HuH-7 (cell line): ENCODE measurements around the gene TFAP2E.

Experiments
- DNase-seq: peaks from one replicate; pipeline ENCODE4 v3.0.0; 2011; ENCODE audit warnings: low spot score

The TFAP2E gene

DNA sequence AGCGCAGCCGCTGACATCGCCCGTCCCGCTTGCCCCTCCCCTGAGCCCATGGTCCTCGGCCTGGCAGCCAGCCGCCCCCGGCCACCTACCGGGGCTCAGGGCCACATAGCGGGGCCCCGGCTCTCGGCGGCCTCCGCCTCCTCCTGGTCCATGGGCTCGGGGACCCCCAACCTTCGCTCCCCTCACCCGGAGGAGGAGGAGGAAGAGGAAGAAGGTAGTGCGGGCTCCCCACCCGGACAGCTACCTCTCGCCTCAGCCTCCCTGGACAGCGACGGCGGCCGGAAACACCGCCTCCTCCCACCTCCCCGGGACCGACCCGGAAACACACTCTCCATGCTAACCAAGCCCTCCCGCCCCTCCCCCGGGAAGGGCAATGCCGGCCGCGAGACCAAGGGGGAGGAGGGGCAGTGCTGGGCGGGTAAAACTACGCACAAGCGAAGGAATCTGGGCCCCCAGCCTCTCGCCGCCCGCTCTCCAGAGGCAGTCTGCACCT, 15.9 kb upstream of the TFAP2E start, which contains the start of gene KIAA0319L:
Gene KIAA0319L, minus strand, starts transcription at position 286 of the 493 bp plus-strand sequence. CDS start 2,912 bp downstream, outside the sequence.
- DNase-seq, result peak; percentile 93

GRCh38 chr1:35557611-35558373, 15.3 kb upstream of the TFAP2E start, which contains the start of gene NCDN:
Gene NCDN (plus strand): TSS chr1:35557799. CDS start chr1:35558191, 392 bp downstream.
- peak; percentile 97 for DNase-seq

DNA sequence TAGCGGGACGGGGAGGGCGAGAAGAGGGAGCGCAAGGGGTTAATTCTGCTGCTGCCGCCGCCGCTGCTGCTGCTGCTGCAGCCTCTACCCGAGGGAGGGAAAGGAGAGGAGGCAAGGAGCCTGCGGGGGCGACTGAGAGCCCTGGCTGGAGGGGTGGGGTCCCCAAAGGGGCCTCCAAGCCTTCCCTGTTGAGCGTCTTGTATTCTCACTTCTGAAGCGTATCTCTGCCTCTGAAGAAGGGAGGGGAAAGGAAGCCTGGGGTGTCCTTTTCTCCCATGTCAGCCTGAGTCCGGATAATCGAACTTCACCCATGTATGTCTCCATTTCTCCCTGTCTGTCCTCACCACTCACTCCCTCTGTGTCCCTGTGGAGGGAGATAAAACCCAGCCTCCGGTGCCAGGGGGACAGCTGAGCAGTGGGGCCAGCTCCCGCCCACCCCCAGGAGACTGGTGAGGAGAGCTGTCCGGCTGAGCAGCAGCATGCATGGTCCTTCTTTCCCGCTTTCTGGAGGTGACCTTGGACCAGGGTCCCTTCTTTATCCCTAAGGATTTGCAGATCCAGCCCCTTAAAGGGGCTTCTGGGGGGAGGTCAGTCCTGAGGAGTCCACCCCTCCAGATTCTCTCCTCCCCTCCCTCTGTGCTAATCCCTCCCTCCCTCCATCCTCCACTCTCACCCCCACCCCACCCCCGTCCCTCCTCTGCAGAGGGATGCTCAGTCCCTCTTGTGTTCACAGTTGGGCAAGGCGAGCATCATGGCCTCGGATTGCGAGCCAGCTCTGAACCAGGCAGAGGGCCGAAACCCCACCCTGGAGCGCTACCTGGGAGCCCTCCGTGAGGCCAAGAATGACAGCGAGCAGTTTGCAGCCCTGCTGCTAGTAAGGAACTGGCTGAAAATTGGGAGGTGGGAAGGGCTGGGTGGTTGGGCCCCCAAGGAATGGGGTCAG, 14.5 kb upstream of the TFAP2E start:
- DNase-seq, result no peak

GRCh38 chr1:35559317-35559944, 13.7 kb upstream of the TFAP2E start:
- no peak for DNase-seq

DNA sequence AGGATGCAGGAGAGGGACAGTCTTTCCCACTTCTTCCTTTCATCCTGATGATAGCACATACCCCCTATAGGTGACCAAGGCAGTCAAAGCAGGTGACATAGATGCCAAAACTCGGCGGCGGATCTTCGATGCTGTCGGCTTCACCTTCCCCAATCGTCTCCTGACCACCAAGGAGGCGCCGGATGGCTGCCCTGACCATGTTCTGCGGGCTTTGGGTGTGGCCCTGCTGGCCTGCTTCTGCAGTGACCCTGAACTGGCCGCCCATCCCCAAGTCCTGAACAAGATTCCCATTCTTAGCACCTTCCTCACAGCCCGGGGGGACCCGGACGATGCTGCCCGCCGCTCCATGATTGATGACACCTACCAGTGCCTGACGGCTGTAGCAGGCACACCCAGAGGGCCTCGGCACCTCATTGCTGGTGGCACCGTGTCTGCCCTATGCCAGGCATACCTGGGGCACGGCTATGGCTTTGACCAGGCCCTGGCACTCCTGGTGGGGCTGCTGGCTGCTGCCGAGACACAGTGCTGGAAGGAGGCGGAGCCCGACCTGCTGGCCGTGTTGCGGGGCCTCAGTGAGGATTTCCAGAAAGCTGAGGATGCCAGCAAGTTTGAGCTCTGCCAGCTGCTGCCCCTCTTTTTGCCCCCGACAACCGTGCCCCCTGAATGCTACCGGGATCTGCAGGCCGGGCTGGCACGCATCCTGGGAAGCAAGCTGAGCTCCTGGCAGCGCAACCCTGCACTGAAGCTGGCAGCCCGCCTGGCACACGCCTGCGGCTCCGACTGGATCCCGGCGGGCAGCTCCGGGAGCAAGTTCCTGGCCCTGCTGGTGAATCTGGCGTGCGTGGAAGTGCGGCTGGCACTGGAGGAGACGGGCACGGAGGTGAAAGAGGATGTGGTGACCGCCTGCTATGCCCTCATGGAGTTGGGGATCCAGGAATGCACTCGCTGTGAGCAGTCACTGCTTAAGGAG, 12.6 kb upstream of the TFAP2E start:
- DNase-seq, result no peak

DNA sequence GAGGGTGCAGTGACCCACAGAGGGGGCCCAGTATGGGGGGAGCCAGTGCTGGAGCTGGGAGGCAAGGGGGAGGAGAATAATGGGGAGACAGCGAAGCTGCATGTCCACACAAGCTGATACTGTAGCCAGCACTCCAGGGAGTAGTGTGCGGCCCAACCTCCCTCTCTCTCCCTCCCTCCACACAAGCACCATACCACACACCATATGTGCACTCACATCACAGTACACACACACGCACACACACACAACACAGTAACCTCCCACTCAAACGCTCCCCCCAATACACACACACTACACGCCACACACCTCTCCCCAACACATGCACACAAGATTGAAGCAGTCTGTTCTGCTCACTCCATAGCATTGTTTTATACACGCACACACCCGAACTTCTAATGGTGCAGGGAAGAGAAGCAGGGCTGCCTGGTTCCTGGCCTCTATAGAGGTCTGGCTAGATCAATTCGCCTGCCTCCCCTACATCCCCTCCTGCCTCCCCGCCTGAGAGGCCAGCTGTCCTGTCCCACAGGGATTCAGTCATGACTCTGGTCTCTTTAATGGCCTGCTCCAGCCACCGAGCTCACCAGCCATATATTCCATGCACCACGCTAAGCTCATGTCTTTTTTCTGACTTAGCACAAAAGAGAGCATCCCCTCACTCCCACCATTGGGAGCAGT, 11.7 kb upstream of the TFAP2E start:
- no peak for DNase-seq

DNA sequence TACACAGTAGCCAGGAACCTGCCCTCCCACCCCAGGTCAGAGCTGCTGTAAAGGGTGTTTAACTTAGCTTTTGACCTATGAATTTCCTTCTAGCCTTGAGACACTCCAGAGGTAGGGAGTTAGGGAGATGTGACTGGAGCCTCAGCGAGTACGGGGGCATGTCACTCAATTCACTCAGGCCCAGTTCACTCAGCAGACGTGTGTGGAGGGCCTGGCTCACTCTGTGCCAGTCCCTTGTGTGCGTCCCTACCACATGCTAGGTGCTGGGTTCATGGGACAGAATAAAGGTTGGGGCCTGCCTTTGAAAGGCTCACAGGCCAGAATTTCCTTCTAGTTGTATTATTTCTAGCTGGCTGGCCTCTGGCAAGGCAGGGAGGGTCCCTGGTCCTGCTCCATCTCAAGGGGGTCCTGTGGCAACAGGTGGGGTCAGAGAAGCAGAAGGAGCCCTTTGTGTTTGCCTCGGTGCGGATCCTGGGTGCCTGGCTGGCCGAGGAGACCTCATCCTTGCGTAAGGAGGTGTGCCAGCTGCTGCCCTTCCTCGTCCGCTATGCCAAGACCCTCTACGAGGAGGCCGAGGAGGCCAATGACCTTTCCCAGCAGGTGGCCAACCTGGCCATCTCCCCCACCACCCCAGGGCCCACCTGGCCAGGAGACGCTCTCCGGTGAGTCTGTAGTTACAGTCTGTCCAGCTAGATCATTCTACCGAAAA, 11.0 kb upstream of the TFAP2E start:
- DNase-seq, result no peak

DNA sequence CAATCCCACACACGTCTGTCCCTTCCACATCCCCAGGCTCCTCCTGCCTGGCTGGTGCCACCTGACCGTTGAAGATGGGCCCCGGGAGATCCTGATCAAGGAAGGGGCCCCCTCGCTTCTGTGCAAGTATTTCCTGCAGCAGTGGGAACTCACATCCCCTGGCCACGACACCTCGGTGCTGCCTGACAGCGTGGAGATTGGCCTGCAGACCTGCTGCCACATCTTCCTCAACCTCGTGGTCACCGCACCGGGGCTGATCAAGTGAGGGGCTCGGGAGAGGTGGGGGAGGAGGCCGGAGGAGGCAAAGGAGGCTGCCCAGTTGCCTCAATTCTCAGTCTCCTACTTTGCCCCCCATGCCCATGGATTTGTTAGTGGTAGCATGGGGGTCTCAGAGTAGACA, 9.9 kb upstream of the TFAP2E start:
- DNase-seq, result no peak

DNA sequence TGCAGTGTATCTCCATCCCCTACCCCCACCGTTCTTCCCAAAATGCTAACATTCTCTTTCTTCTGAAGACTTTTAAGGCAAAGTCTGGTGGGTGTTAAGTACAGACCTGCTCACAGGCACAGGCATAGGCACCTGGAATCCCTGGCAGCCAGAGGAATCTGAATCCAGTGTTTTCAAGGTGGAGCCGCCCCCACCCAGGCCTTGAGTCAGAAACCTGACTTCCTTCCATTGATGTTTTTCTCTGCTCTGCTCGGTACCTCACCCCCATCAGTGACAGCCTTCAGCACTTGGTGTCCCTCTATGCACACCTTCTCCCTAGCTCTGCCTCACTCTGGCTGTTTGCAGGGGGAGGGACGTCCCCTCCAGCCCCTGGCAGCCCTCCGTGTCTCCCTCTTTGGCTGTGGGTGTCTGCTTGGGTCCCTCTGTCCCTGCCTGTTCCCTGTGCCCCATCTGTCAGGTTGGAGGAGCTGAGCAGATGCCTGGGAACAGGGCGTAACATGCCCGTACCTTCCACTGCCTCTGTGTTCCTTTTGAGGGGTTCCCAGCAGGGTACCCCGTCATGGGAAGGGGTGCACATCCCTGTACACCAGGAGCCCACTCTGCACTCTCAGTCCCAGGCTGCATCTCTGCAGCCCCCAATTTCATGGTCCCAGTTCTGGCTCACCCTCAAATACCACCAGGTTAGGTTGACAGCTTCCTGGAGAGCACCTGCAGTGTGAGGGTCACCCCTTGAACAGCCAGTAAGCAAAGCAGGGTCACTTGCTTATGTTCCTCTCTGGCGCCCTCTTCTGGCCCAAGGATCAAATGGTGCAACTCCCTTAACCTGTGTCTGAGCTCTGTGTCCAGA, 8.9 kb upstream of the TFAP2E start:
- peak; percentile 90 for DNase-seq

- DNase-seq, result no peak
These were observed 8.0 kb upstream of the TFAP2E start for GRCh38 chr1:35564884-35565741.

DNA sequence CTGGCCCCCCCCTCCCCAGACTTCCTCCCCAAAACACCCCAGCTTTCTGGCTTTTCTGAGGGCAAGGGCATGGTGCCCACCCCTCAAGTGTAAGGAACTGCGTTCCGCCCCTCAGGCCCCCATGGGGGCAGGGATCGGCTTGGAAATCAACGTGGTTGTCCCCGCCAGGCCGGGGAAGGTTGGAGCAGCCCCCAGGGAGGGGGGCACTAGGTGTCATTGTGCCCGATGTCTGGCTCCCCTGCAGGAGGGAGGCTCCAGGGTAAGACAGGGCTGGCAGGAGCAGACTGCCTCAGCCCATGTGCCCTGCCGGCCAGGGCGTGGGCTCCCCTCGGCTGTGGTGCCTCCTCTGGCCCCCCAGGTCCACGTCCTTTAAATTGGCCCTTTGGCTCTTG, 7.4 kb upstream of the TFAP2E start:
- DNase-seq, result no peak

DNA sequence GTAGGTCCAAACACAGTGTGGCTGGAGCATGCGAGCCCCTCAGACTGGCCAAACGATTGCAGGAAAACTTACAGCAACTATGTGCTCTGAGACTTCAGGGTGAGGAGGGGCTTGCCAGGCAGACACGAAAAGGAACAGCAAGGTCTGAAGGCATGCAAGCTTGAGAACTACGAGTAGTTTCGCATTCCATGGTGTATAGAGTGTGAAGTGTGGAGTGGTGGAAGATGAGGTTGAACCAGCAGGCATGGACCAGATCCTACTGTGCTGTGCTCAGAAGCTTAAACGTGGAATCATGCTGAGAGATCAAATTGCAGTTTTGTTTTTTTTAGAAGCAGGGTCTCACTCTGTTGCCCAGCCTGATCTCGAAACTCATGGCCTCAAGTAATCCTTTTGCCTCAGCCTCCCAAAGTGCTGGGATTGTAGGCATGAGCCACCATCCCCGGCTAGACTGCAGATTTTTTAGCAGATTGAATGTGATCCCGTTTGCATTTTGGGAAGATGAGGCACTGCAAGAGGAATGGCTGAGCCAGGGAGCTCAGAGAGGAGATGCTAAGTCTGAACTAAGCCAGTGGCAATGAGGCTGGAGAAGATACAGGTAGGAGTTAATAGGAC, 5.1 kb upstream of the TFAP2E start:
- no peak for DNase-seq

DNA sequence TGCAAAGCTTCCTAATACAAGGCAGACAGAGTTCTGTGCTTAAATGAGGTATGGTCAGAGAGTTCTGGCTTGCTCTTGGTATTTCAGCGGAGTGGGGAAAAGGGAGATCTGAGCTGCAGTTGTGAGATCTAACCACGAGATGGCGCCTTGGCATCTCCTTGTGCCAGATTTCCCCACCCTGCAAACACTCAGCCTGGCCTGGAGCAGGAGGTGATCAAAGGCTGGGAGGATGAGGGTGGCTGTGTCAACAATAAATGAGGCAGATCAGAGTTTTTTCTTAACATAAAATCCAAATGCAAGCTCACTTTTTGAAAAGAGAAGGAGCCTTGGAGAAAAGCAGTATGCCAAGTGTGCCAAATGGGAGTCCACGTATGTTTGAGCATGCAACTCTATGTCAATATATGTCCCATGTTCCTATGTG, 4.1 kb upstream of the TFAP2E start:
- DNase-seq, result peak; percentile 96

GRCh38 chr1:35569936-35570335, 3.2 kb upstream of the TFAP2E start:
- DNase-seq, result no peak

DNA sequence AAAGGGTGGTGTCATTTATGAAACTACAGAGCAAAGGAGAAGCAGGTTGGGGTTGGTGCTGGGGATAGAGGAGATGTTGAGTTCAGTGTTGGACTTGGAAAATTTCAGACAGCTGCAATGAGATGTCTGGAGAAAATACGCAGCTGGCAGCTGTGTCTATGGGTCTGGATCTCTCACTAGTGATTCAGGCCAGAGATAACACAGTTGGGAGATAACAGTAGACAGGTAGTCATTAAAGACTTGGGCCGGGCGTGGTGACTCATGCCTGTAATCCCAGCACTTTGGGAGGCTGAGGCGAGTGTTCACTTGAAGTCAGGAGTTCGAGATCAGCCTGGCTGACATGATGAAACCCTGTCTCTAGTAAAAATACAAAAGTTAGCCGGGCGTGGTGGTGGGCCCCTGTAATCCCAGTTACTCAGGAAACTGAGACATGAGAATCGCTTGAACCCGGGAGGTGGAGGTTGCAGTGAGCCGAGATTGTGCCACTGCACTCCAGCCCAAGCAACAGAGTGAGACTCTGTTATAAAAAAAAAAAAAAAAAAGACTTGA, 2.5 kb upstream of the TFAP2E start:
- no peak for DNase-seq

DNA sequence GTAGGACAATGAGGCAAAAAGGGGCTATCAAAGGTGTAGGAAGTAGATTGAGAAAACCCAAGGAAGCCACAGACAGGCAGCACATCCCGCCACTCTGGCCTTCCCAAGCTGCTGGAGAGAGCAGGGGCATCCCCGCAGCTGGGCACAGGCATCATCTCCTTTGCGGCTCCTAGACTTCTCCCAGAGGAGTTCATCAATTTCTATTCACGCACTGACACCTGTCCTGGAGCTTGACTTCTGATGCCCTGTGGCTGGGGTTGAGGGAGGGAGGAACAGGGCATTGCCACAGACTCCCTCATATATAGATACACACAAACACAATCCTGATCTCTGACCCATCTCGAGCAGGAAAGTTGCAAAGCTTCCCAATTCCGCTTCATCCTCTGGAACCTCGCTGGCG, 1.9 kb upstream of the TFAP2E start:
- no peak for DNase-seq

GRCh38 chr1:35572296-35572695, 818 bp upstream of the TFAP2E start:
- DNase-seq, result no peak
